HCT116 (cell line): ENCODE data around the gene ZNF780A. TPM values are rescaled to one million over a fixed set of nuclear protein-coding genes. Genes with fewer than 3 reads are reported as not detected.

Source experiments
- ATAC-seq: fragments of 200-7000 bp; cut with Tn5 transposase; 2 replicates; pipeline ENCODE4 v1.9.1; 2020; ENCODE audit warnings: mild to moderate bottlenecking, moderate library complexity
- BruUV-seq: library from RNA; stranded (reverse); fragments of 400-500 nt; replicated peaks from 2 replicates; lab custom pipeline; 2021; lab: Mats Ljungman, UMichigan
- CTCF ChIA-PET: fragments of 300-600 bp; sonication (Branson Sonifier 250); formaldehyde crosslinking; loops from one replicate; lab custom pipeline; 2021; ENCODE audit warnings: antibody characterized with exemption; lab: Charles Lee
- POLR2A ChIA-PET: fragments of 300-600, 350-600 bp; sonication (Branson Sonifier 250); formaldehyde crosslinking; loops from one replicate; lab custom pipeline; 2021; ENCODE audit warnings: antibody characterized with exemption; lab: Charles Lee
- RAD21 ChIA-PET, 2 experiments: fragments of 300-600 bp; sonication (Branson Sonifier 250); formaldehyde crosslinking; loops; one replicate each; lab custom pipeline; 2023; ENCODE audit warnings: low total read pairs in 2 of 2; ENCODE audit not compliant: uncharacterized antibody in 2 of 2, unreplicated experiment in 2 of 2, low non-redundant PET in 1 of 2; lab: Charles Lee
- DNase-seq: peaks from one replicate; pipeline ENCODE4 v3.0.0-alpha.2; 2010; ENCODE audit warnings: low read depth, low spot score
- H2AFZ ChIP-seq: fragments of 200-600 bp; shearing (Covaris generic), sonication (generic); 2 replicates; pipeline ENCODE4 v1.6.1; 2017; ENCODE audit warnings: low read depth, mixed run types, mixed read lengths, antibody characterized with exemption, low read length; ENCODE audit not compliant: poor library complexity, severe bottlenecking
- H3K27ac ChIP-seq: 2 replicates; pipeline ENCODE4 v1.5.1; 2012; ENCODE audit warnings: low read depth, low read length
- H3K27me3 ChIP-seq: fragments of 200-600 bp; sonication (generic); 2 replicates; pipeline ENCODE4 v1.6.1; 2016; ENCODE audit warnings: mixed run types, low read length, mixed read lengths; ENCODE audit not compliant: insufficient read depth
- H3K36me3 ChIP-seq, 2 experiments: fragments of 200-500 bp in 1 of 2; fragments of 200-600 bp in 1 of 2; sonication (Bioruptor generic) in 1 of 2; sonication (generic) in 1 of 2; 2 replicates each; pipeline versions ENCODE4 v1.5.1 to v1.6.1; 2014 to 2016; ENCODE audit warnings: low read length in 2 of 2, inconsistent platforms in 1 of 2, mixed read lengths in 1 of 2, mixed run types in 1 of 2; ENCODE audit not compliant: insufficient read depth in 2 of 2, control insufficient read depth in 1 of 2
- H3K4me1 ChIP-seq, 2 experiments: fragments of 200-600 bp in 1 of 2; sonication (generic) in 1 of 2; 2 replicates each; pipeline versions ENCODE4 v1.5.1 to v1.6.1; 2012 to 2017; ENCODE audit warnings: low read length in 2 of 2, inconsistent platforms in 1 of 2, mild to moderate bottlenecking in 1 of 2, mixed read lengths in 1 of 2, mixed run types in 1 of 2, moderate library complexity in 1 of 2; ENCODE audit not compliant: insufficient read depth in 2 of 2, control insufficient read depth in 1 of 2
- H3K4me2 ChIP-seq: fragments of 200-600 bp; sonication (generic); 2 replicates; pipeline ENCODE4 v1.6.1; 2017; ENCODE audit warnings: mixed run types, low read length, mixed read lengths
- H3K4me3 ChIP-seq, 2 experiments: fragments of 200-600 bp in 1 of 2; sonication (generic) in 1 of 2; replicated peaks in 1 of 2; 2 replicates each; pipeline ENCODE4 v1.5.1; 2011 to 2016; ENCODE audit warnings: low read length in 2 of 2, control low read depth in 1 of 2, low read depth in 1 of 2, mild to moderate bottlenecking in 1 of 2, mixed read lengths in 1 of 2, mixed run types in 1 of 2
- H3K79me2 ChIP-seq: fragments of 200-600 bp; sonication (generic); 2 replicates; pipeline ENCODE4 v1.6.1; 2017; ENCODE audit warnings: mild to moderate bottlenecking, mixed run types, low read length, moderate library complexity, mixed read lengths; ENCODE audit not compliant: insufficient read depth
- H3K9ac ChIP-seq: fragments of 200-600 bp; sonication (generic); 2 replicates; pipeline ENCODE4 v1.6.1; 2016; ENCODE audit warnings: low read length, mixed read lengths
- H3K9me2 ChIP-seq: fragments of 200-600 bp; sonication (generic), shearing (Covaris generic); 2 replicates; pipeline ENCODE4 v1.6.1; 2017; ENCODE audit warnings: mixed run types, mild to moderate bottlenecking, moderate library complexity; ENCODE audit not compliant: insufficient read depth
- H3K9me3 ChIP-seq, 2 experiments: fragments of 200-500 bp in 1 of 2; fragments of 200-600 bp in 1 of 2; sonication (Bioruptor generic) in 1 of 2; sonication (generic) in 1 of 2; 2 replicates each; pipeline ENCODE4 v1.6.1; 2014 to 2017; ENCODE audit warnings: low read length in 2 of 2, mixed read lengths in 2 of 2, inconsistent platforms in 1 of 2, low read depth in 1 of 2, mild to moderate bottlenecking in 1 of 2, mixed run types in 1 of 2, moderate library complexity in 1 of 2; ENCODE audit not compliant: control insufficient read depth in 1 of 2, insufficient read depth in 1 of 2
- H4K20me1 ChIP-seq: fragments of 200-600 bp; sonication (generic), shearing (Covaris generic); 2 replicates; pipeline ENCODE4 v1.6.1; 2017; ENCODE audit warnings: mixed run types, mild to moderate bottlenecking, moderate library complexity; ENCODE audit not compliant: insufficient read depth
- CBX3 ChIP-seq: IDR thresholded peaks from 2 replicates; pipeline ENCODE4 v1.6.1; 2012; ENCODE audit warnings: low read depth
- JUND ChIP-seq: IDR thresholded peaks from 2 replicates; pipeline ENCODE4 v1.6.1; 2012
- MAX ChIP-seq: IDR thresholded peaks from 2 replicates; pipeline ENCODE4 v1.6.1; 2012
- REST ChIP-seq: IDR thresholded peaks from 2 replicates; pipeline ENCODE4 v1.6.1; 2012; ENCODE audit warnings: low read depth
- ZFX ChIP-seq: fragments of 450-650 bp; IDR thresholded peaks from 2 replicates; pipeline ENCODE4 v1.6.1; 2017
- intact Hi-C: fragments of 100-400 bp; cut with micrococcal nuclease; formaldehyde crosslinking; loops from 2 replicates; pipeline ENCODE4 v1.10.0; 2022
- total RNA-seq: library from RNA; stranded (reverse); gene quantifications from one replicate; pipeline ENCODE4 v1.2.1, GENCODE V29; 2021; ENCODE audit not compliant: unreplicated experiment

Gene ZNF780A
- total RNA-seq, 1 experiment from 2014 or later: 18.9 TPM

- Histone ChIP-seq H3K79me2 (no peaks in the 10 kb centered on the region), H3K27ac (no peak overlapping the region), H3K4me2 (no peak overlapping the region), H4K20me1 (no peaks in the 10 kb centered on the region), H3K9me2 (no peaks in the 10 kb centered on the region), H2AFZ (no peak overlapping the region), H3K27me3 (0 out of 2 replicates have a peak, but pooled peaks cover 3% of the 10 kb centered on the region), H3K9me3 (no peaks in the 10 kb centered on the region), H3K36me3 (no peaks in the 10 kb centered on the region), H3K4me1 (no peaks in the 10 kb centered on the region), H3K9ac (no peak overlapping the region), H3K4me3 (no peak overlapping the region)
- ATAC-seq (no peak), DNase-seq (no peak)
- TF ChIP-seq JUND (no peak), REST (no peak), MAX (no peak), CBX3 (no peak), ZFX (no peak)
- intact Hi-C loops: no loop called here
- ChIA-PET POLR2A (no interaction called here), RAD21 (no interaction called here), CTCF (no interaction called here)
- BruUV-seq: no TSS peak
Measured at GRCh38 chr19:40129425-40129824, 38.7 kb upstream of the ZNF780A start.

DNA sequence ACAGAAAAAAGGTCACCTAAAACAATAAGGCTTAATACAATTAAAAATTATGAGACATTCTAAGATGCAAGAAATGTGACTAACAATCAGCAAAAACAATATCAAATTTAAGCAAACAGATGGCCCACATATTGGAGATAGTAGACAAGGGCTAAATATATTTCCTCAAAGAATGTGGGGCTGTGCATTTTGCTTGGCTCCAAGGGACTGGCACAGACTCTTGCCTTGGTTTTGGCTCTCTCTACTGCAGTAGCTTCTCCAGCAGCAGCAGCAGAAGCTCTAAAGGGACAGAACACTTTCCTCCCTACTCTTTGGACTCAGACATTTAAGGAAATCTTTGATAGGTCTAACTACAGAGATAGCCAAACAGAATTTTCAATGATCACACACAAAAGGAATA, 38.2 kb upstream of the ZNF780A start:
- ChIA-PET POLR2A (no interaction called here), CTCF (no interaction called here), RAD21 (no interaction called here)
- Histone ChIP-seq H3K79me2 (no peaks in the 10 kb centered on the region), H3K4me1 (no peaks in the 10 kb centered on the region), H3K4me2 (no peak overlapping the region), H3K4me3 (no peak overlapping the region), H3K36me3 (no peaks in the 10 kb centered on the region), H4K20me1 (no peaks in the 10 kb centered on the region), H2AFZ (no peak overlapping the region), H3K9me3 (no peaks in the 10 kb centered on the region), H3K9ac (no peak overlapping the region), H3K9me2 (no peaks in the 10 kb centered on the region), H3K27me3 (0 out of 2 replicates have a peak, but pooled peaks cover 5% of the 10 kb centered on the region), H3K27ac (no peak overlapping the region)
- no peak for TF ChIP-seq CBX3
- DNase-seq (no peak), ATAC-seq (no peak)
- BruUV-seq: no TSS peak
- intact Hi-C loops: no loop called here
